Liver (tissue), 3 donors: ENCODE data around the gene PYHIN1.

Source experiments
- GABPA ChIP-seq, 2 donors: IDR thresholded peaks in 1 of 2; conservative IDR thresholded peaks in 1 of 2; 2 replicates each; pipeline ENCODE4 v1.6.1; 2016; ENCODE audit warnings: antibody characterized with exemption in 2 of 2, mild to moderate bottlenecking in 1 of 2, moderate library complexity in 1 of 2
- RAD21 ChIP-seq, 2 donors: IDR thresholded peaks; 2 replicates each; pipeline ENCODE4 v1.6.1; 2016; ENCODE audit warnings: antibody characterized with exemption in 2 of 2, mild to moderate bottlenecking in 2 of 2
- SP1 ChIP-seq: IDR thresholded peaks from 2 replicates; pipeline ENCODE4 v1.6.1; 2018; ENCODE audit warnings: antibody characterized with exemption, mild to moderate bottlenecking
- TAF1 ChIP-seq: conservative IDR thresholded peaks from 2 replicates; pipeline ENCODE4 v1.6.1; 2016; ENCODE audit warnings: antibody characterized with exemption, mild to moderate bottlenecking
- TF ChIP-seq, protein P1 (sequence below): fragments of 150-350 bp; IDR thresholded peaks from 2 replicates; pipeline ENCODE4 v1.5.1; 2017; ENCODE audit warnings: improper control_type of control experiment, low read depth, low read length; ENCODE audit not compliant: missing input control
- TF ChIP-seq, protein P2 (sequence below): IDR thresholded peaks from 2 replicates; pipeline ENCODE4 v1.6.1; 2016; ENCODE audit warnings: antibody characterized with exemption, mild to moderate bottlenecking
- TF ChIP-seq, protein P3 (sequence below): IDR thresholded peaks from 2 replicates; pipeline ENCODE4 v1.6.1; 2016; ENCODE audit warnings: antibody characterized with exemption
- TF ChIP-seq, protein P4 (sequence below): IDR thresholded peaks from 2 replicates; pipeline ENCODE4 v1.6.1; 2016; ENCODE audit warnings: antibody characterized with exemption
- donor health status: healthy.
- donor health status: healthy.

DNA sequence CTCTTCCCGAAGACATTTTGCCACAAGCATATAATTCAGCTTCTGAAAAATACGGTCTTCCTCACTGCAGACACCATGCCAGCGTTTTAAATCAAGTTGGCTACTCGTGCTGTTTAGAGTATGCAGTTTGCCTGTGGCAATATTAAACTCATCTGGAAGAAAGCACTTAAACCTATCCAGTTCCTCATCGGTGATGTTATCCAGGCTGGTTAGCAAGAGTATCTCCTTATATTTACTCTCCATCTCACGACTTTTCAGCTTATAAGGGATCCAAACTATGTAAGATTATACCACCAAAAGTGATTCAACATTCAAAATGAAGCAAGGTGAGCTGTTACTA lies 68.7 kb downstream of the PYHIN1 start:
- TF ChIP-seq, protein P1, sequence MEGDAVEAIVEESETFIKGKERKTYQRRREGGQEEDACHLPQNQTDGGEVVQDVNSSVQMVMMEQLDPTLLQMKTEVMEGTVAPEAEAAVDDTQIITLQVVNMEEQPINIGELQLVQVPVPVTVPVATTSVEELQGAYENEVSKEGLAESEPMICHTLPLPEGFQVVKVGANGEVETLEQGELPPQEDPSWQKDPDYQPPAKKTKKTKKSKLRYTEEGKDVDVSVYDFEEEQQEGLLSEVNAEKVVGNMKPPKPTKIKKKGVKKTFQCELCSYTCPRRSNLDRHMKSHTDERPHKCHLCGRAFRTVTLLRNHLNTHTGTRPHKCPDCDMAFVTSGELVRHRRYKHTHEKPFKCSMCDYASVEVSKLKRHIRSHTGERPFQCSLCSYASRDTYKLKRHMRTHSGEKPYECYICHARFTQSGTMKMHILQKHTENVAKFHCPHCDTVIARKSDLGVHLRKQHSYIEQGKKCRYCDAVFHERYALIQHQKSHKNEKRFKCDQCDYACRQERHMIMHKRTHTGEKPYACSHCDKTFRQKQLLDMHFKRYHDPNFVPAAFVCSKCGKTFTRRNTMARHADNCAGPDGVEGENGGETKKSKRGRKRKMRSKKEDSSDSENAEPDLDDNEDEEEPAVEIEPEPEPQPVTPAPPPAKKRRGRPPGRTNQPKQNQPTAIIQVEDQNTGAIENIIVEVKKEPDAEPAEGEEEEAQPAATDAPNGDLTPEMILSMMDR = no peak
- no peak for TF ChIP-seq GABPA (IDR thresholded peaks at IDR 0.05 in 1 of 2, conservative IDR thresholded peaks at IDR 0.05 in 1 of 2)
- TF ChIP-seq, protein P2, sequence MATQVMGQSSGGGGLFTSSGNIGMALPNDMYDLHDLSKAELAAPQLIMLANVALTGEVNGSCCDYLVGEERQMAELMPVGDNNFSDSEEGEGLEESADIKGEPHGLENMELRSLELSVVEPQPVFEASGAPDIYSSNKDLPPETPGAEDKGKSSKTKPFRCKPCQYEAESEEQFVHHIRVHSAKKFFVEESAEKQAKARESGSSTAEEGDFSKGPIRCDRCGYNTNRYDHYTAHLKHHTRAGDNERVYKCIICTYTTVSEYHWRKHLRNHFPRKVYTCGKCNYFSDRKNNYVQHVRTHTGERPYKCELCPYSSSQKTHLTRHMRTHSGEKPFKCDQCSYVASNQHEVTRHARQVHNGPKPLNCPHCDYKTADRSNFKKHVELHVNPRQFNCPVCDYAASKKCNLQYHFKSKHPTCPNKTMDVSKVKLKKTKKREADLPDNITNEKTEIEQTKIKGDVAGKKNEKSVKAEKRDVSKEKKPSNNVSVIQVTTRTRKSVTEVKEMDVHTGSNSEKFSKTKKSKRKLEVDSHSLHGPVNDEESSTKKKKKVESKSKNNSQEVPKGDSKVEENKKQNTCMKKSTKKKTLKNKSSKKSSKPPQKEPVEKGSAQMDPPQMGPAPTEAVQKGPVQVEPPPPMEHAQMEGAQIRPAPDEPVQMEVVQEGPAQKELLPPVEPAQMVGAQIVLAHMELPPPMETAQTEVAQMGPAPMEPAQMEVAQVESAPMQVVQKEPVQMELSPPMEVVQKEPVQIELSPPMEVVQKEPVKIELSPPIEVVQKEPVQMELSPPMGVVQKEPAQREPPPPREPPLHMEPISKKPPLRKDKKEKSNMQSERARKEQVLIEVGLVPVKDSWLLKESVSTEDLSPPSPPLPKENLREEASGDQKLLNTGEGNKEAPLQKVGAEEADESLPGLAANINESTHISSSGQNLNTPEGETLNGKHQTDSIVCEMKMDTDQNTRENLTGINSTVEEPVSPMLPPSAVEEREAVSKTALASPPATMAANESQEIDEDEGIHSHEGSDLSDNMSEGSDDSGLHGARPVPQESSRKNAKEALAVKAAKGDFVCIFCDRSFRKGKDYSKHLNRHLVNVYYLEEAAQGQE = no peak
- TF ChIP-seq SP1 = no peak
- TF ChIP-seq TAF1 = no peak
- TF ChIP-seq RAD21 (IDR thresholded peaks at IDR 0.05) = no peak
- TF ChIP-seq, protein P3, sequence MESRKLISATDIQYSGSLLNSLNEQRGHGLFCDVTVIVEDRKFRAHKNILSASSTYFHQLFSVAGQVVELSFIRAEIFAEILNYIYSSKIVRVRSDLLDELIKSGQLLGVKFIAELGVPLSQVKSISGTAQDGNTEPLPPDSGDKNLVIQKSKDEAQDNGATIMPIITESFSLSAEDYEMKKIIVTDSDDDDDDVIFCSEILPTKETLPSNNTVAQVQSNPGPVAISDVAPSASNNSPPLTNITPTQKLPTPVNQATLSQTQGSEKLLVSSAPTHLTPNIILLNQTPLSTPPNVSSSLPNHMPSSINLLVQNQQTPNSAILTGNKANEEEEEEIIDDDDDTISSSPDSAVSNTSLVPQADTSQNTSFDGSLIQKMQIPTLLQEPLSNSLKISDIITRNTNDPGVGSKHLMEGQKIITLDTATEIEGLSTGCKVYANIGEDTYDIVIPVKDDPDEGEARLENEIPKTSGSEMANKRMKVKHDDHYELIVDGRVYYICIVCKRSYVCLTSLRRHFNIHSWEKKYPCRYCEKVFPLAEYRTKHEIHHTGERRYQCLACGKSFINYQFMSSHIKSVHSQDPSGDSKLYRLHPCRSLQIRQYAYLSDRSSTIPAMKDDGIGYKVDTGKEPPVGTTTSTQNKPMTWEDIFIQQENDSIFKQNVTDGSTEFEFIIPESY = no peak
- TF ChIP-seq, protein P4, sequence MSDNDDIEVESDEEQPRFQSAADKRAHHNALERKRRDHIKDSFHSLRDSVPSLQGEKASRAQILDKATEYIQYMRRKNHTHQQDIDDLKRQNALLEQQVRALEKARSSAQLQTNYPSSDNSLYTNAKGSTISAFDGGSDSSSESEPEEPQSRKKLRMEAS = no peak
